AG09319 (cell line): ENCODE data around the gene MYH14.

Experiments used
- DNase-seq: peaks from one replicate; pipeline ENCODE4 v3.0.0-alpha.2; 2010; ENCODE audit warnings: low read depth; ENCODE audit errors: extremely low read depth
- CTCF ChIP-seq: IDR thresholded peaks from 2 replicates; pipeline ENCODE4 v1.5.1; 2011; ENCODE audit warnings: low read depth, mild to moderate bottlenecking, inconsistent platforms, low read length, moderate library complexity

The MYH14 gene

GRCh38 chr19:50290775-50291174 is 87.4 kb downstream of the MYH14 start:
- no peak for TF ChIP-seq CTCF
- DNase-seq: no peak

GRCh38 chr19:50292216-50292827 is 88.9 kb downstream of the MYH14 start:
- TF ChIP-seq CTCF: no peak
- DNase-seq: no peak

GRCh38 chr19:50293263-50294004 is 90.0 kb downstream of the MYH14 start:
- no peak for TF ChIP-seq CTCF
- no peak for DNase-seq

GRCh38 chr19:50300051-50300450 is 96.6 kb downstream of the MYH14 start:
- DNase-seq: no peak
- no peak for TF ChIP-seq CTCF

- no peak for DNase-seq
- no peak for TF ChIP-seq CTCF
Observed at GRCh38 chr19:50300814-50301606, 97.6 kb downstream of the MYH14 start.

- DNase-seq: no peak
- TF ChIP-seq CTCF: no peak
Observed at GRCh38 chr19:50301607-50301971, 98.2 kb downstream of the MYH14 start.

- no peak for DNase-seq
- no peak for TF ChIP-seq CTCF
Observed at GRCh38 chr19:50303558-50303957, 100.1 kb downstream of the MYH14 start.
